KMS-11 (cell line): ENCODE data around the gene NKAP.
"Not testable (repeated sequence)": the region's sequence is repeated elsewhere in the genome, so short reads cannot be mapped to it uniquely, and the experiment has no call there.

Experiments used
- H2AFZ ChIP-seq: fragments of 200-600 bp; sonication (generic); 2 replicates; pipeline ENCODE4 v1.6.1; 2016; ENCODE audit warnings: antibody characterized with exemption, mixed run types, low read depth
- H3K27ac ChIP-seq: fragments of 200-600 bp; sonication (generic); 2 replicates; pipeline ENCODE4 v1.6.1; 2016; ENCODE audit warnings: mild to moderate bottlenecking, mixed run types
- H3K27me3 ChIP-seq: fragments of 200-600 bp; sonication (generic); 2 replicates; pipeline ENCODE4 v1.6.1; 2017; ENCODE audit warnings: mild to moderate bottlenecking, low read depth, mixed run types, moderate library complexity; ENCODE audit not compliant: insufficient read depth
- H3K36me3 ChIP-seq: fragments of 200-600 bp; sonication (generic); 2 replicates; pipeline ENCODE4 v1.6.1; 2017; ENCODE audit warnings: mild to moderate bottlenecking, mixed run types; ENCODE audit not compliant: insufficient read depth
- H3K4me1 ChIP-seq: fragments of 200-600 bp; sonication (generic); 2 replicates; pipeline ENCODE4 v1.6.1; 2016; ENCODE audit warnings: mild to moderate bottlenecking, low read depth, mixed run types; ENCODE audit not compliant: poor library complexity, severe bottlenecking
- H3K4me2 ChIP-seq: fragments of 200-600 bp; sonication (generic); 2 replicates; pipeline ENCODE4 v1.7.0; 2016; ENCODE audit warnings: mild to moderate bottlenecking, mixed run types
- H3K4me3 ChIP-seq: fragments of 200-600 bp; sonication (generic); IDR thresholded peaks from 2 replicates; pipeline ENCODE4 v1.6.1; 2017; ENCODE audit warnings: low read depth, low read length, mixed read lengths; ENCODE audit not compliant: insufficient read depth
- H3K79me2 ChIP-seq: fragments of 200-600 bp; sonication (generic); 2 replicates; pipeline ENCODE4 v1.6.1; 2016; ENCODE audit warnings: low read depth, mixed run types; ENCODE audit not compliant: insufficient read depth
- H3K9ac ChIP-seq: fragments of 200-600 bp; sonication (generic); 2 replicates; pipeline ENCODE4 v1.6.1; 2016; ENCODE audit warnings: mild to moderate bottlenecking, mixed run types
- H4K20me1 ChIP-seq: fragments of 200-600 bp; sonication (generic); 2 replicates; pipeline ENCODE4 v1.6.1; 2016; ENCODE audit warnings: mild to moderate bottlenecking, mixed run types; ENCODE audit not compliant: insufficient read depth
- TF ChIP-seq, protein P1 (sequence below): fragments of 200-600 bp; sonication (generic); conservative IDR thresholded peaks from 2 replicates; pipeline ENCODE4 v1.6.1; 2017; ENCODE audit warnings: low read depth, mild to moderate bottlenecking, antibody characterized with exemption, low read length, moderate library complexity, mixed read lengths

NKAP gene

DNA sequence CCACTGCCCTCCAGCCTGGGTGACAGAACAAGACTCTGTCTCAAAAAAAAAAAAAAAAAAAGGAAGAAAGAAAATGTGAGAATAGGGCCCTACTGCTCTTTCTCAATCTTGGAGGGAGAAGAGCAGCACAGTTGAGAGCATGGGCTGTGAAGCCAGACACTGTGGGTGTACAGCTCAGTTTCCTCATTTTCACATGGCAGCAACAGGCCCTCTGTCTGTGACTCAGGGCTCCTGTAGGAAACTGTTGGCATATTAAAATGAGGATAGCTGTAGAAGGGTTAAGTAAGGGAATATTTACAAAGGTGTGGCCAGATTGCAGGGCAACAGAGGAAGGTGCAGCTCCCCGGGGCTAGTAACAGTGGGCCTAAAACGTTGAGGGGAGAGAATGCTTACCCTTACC is 44.4 kb downstream of the NKAP start:
- Histone ChIP-seq H4K20me1 (no peaks in the 10 kb centered on the region), H3K79me2 (no peaks in the 10 kb centered on the region), H3K4me2 (no peak overlapping the region), H3K27ac (no peak overlapping the region), H3K27me3 (no peaks in the 10 kb centered on the region), H3K9ac (no peak overlapping the region), H3K4me1 (no peaks in the 10 kb centered on the region), H2AFZ (no peak overlapping the region), H3K4me3 (no peak overlapping the region), H3K36me3 (no peaks in the 10 kb centered on the region)
- TF ChIP-seq, protein P1, sequence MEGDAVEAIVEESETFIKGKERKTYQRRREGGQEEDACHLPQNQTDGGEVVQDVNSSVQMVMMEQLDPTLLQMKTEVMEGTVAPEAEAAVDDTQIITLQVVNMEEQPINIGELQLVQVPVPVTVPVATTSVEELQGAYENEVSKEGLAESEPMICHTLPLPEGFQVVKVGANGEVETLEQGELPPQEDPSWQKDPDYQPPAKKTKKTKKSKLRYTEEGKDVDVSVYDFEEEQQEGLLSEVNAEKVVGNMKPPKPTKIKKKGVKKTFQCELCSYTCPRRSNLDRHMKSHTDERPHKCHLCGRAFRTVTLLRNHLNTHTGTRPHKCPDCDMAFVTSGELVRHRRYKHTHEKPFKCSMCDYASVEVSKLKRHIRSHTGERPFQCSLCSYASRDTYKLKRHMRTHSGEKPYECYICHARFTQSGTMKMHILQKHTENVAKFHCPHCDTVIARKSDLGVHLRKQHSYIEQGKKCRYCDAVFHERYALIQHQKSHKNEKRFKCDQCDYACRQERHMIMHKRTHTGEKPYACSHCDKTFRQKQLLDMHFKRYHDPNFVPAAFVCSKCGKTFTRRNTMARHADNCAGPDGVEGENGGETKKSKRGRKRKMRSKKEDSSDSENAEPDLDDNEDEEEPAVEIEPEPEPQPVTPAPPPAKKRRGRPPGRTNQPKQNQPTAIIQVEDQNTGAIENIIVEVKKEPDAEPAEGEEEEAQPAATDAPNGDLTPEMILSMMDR: no peak

DNA sequence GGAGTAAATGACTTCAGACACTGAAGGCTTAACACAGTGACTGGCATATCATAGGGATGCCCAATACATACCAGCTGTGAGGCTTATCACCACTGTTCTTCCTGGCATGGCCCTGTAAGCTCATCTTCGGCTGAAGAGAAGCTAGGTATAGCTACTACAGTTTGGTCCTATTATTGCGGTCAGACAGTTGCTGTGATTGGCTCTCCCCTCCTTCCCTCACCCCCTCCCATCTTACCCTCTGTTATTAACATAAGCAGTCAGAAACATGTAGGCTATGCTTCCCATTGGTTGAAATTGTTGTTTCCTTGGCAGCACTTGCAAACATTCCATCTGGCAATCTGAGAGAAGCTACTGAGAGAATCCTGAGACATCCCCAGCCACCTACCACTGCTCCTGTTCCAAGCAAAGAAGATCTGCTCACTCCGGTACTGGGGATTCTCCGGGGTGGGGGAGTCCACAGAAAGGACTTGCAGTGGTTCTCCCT is 47.7 kb downstream of the NKAP start, which contains the start of gene AKAP14:
Gene AKAP14, plus strand, starts transcription at position 51 of the 484 bp plus-strand sequence. CDS start 7,331 bp downstream, outside the sequence.
- Histone ChIP-seq H3K4me2 (no peak within 1 kb of the TSS), H3K9ac (no peak within 1 kb of the TSS), H2AFZ (no peak within 1 kb of the TSS), H3K27me3 (no peaks in the 10 kb centered on the region), H4K20me1 (no peaks in the 10 kb centered on the region), H3K4me3 (no peak within 1 kb of the TSS), H3K79me2 (no peaks in the 10 kb centered on the region), H3K4me1 (no peaks in the 10 kb centered on the region), H3K36me3 (no peaks in the 10 kb centered on the region), H3K27ac (no peak within 1 kb of the TSS)
- TF ChIP-seq, protein P1: no peak

DNA sequence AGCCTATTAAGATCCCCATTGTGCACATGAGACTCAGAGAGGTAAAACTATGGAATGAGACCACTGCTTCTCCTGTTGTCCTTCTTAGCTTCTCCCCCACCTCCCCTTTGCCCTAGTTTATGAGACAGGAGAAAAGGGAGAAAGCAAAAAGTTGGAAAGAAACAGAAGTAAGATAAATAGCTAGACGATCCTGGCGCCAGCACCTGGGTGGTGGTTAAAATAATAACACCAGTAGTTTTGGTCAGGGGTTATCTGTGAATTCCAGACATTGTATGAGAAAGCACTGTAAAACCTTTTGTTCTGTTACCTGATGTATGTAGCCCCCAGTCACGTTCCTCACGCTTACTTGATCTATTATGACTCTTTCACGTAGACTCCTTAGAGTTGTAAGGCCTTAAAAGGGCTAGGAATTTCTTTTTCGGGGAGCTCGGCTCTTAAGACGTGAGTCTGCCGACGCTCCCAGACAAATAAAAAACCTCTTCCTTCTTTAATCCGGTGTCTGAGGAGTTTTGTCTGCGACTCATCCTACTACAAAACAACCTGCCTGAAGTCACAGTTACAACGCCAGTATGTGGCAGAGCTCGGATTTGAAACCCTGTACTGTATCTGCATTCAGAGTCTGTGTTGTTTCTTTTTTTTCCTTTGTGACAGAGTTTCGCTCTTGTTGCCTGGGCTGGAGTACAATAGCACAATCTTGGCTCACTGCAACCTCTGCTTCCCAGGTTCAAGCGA is 51.4 kb downstream of the NKAP start:
- H3K27ac ChIP-seq, H3K36me3 ChIP-seq, H3K4me3 ChIP-seq, H2AFZ ChIP-seq, H3K4me2 ChIP-seq, H4K20me1 ChIP-seq, H3K9ac ChIP-seq, H3K4me1 ChIP-seq, H3K79me2 ChIP-seq, H3K27me3 ChIP-seq: not testable (repeated sequence)

DNA sequence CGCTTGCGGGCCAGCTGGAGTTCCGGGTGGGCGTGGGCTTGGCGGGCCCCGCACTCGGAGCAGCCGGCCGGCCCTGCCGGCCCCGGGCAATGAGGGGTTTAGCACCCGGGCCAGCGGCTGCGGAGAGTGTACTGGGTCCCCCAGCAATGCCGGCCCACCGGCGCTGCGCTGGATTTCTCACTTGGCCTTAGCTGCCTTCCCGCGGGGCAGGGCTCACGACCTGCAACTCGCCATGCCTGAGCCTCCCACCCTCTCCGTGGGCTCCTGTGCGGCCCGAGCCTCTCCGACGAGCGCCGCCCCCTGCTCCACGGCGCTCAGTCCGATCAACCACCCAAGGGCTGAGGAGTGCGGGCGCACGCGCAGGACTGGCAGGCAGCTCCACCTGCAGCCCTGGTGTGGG is 52.9 kb downstream of the NKAP start:
- not testable (repeated sequence) for H3K9ac ChIP-seq, H3K27me3 ChIP-seq, H3K79me2 ChIP-seq, H4K20me1 ChIP-seq, H3K4me2 ChIP-seq, H3K36me3 ChIP-seq, H3K4me3 ChIP-seq, H3K4me1 ChIP-seq, H3K27ac ChIP-seq, H2AFZ ChIP-seq

DNA sequence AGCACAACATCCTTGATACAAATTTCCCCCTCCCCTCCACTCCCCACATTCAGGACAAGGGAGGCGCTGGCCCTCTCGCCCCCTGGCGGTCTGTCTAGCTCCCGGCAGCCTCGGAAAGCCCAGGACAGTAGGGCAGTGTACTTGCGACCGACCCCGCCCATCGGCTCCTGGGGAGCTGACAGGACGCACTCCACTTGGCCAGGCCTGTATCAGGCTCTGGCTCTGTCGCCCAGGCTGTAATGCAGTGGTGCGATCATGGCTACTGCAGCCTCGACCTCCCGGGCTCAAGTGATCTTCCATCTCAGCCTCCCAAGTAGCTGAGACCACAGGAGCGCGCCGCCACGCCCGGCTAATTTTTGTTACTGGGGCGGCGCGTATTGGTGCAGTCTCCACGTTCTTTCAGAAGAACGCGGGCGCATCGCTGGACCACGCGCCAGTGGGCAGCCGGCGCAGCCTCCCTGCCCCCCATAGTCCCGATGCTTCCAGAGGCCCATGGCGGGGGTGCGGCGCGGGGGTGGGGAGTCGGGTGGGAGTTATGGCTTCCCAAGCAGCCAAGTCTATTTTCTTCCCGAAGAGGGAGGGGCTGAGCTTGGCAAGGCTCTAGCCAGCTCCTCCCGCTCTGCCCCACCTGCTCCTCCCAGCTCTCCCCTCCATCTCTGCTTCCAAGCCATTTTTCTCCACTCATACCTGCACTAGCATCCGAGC is 55.7 kb downstream of the NKAP start:
- no peak overlapping the region for H3K27ac ChIP-seq
- H3K4me2 ChIP-seq: no peak overlapping the region
- H2AFZ ChIP-seq: no peak overlapping the region
- no peak overlapping the region for H3K9ac ChIP-seq
- H3K4me1 ChIP-seq: no peaks in the 10 kb centered on the region
- H3K79me2 ChIP-seq: no peaks in the 10 kb centered on the region
- TF ChIP-seq, protein P1: no peak
- no peaks in the 10 kb centered on the region for H3K36me3 ChIP-seq
- no peaks in the 10 kb centered on the region for H3K27me3 ChIP-seq
- no peak overlapping the region for H3K4me3 ChIP-seq
- H4K20me1 ChIP-seq: no peaks in the 10 kb centered on the region
